Motor neuron (in vitro differentiated cells): ENCODE data around the gene CCDC50. TPM values are rescaled to one million over a fixed set of nuclear protein-coding genes. Genes with fewer than 3 reads are reported as not detected.
A peak's percentile ranks its signal among the peaks of the same experiment; 100 is the strongest.

ENCODE experiments used
- ATAC-seq, 8 experiments: fragments of 200-7000 bp; cut with Tn5 transposase; replicated peaks in 6 of 8; 2 replicates each; pipeline ENCODE4 v1.8.0; 2021; ENCODE audit warnings: mild to moderate bottlenecking in 8 of 8, moderate library complexity in 8 of 8
- H3K27ac ChIP-seq, 2 donors: fragments of 250-450 bp; sonication (Bioruptor Pico); 2 replicates each; pipeline ENCODE4 v1.9.0; 2021; ENCODE audit warnings: antibody characterized with exemption in 2 of 2, mild to moderate bottlenecking in 2 of 2, moderate library complexity in 1 of 2
- H3K4me1 ChIP-seq, 2 donors: fragments of 250-450 bp; sonication (Bioruptor Pico); replicated peaks in 1 of 2; 2 replicates each; pipeline ENCODE4 v1.6.1; 2021; ENCODE audit warnings: antibody characterized with exemption in 2 of 2, mild to moderate bottlenecking in 2 of 2, moderate library complexity in 1 of 2
- H3K4me3 ChIP-seq, 5 donors: fragments of 250-450 bp; sonication (Bioruptor Pico); 2 replicates each; pipeline ENCODE4 v1.9.0; 2021; ENCODE audit warnings: antibody characterized with exemption in 5 of 5, mild to moderate bottlenecking in 5 of 5, moderate library complexity in 4 of 5
- WGBS, 10 experiments: fragments of 450-650 bp; shearing (Covaris generic); methylation state at CpG; one replicate each; pipeline ENCODE4 v1.0.0; 2022; 5-methylcytosine and 5-hydroxymethylcytosine counted together
- in situ Hi-C, 9 experiments: fragments of 400-800 bp; cut with MboI; loops; one replicate each; pipeline ENCODE4 v1.15.0; 2021; ENCODE audit warnings: low sequenced_read_pairs in 9 of 9, low pct_unique_long_range_greater_than_20kb in 2 of 9; ENCODE audit not compliant: unreplicated experiment in 9 of 9
- total RNA-seq, 8 experiments: library from RNA; unstranded; fragments of 300-600 nt; gene quantifications; 2 replicates each; pipeline versions ENCODE4 v1.2.3 to v1.2.4, GENCODE V29; 2022

CCDC50 gene
- total RNA-seq, 8 experiments from 2014 or later: 34.4 to 117 (median 52.1) TPM

DNA sequence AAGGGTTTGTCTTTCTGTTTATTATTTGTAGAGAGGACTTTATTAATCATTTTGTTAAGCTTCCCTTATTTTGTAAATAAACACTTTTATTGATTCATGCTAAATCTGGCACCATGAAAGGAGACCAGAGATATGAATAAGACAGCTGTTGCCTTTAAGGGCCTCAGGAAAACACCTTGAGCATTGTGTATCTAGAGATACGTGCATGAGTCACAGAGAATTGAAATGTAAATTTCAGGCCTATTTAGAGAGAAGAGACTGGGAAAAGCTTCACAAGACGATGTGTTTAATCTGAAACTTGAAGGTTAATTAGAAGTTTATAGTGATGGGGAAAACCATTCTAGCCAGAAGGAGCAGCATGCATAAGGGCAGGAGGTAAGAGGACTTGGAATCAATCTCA is 29.7 kb downstream of the CCDC50 start:
- no peak overlapping the region for H3K27ac ChIP-seq
- peaks cover 4 to 20% of the 10 kb centered on the region in 2 donors for H3K4me1 ChIP-seq
- ATAC-seq: no peak
- WGBS, 10 experiments: 0 to 83% (median 41%) methylated on average over 1 to 2 of the region's 2 CpGs
- H3K4me3 ChIP-seq: no peak overlapping the region
- in situ Hi-C loops: no loop called here

GRCh38 chr3:191360620-191361019 is 31.4 kb downstream of the CCDC50 start:
- H3K4me3 ChIP-seq: no peak overlapping the region
- 80 to 100% (median 95%) methylated on average over 1 to 3 of the region's 3 CpGs; no CpG with 5 or more reads in 1 of the 10 experiments for WGBS, 10 experiments
- H3K4me1 ChIP-seq: peaks cover 4 to 14% of the 10 kb centered on the region in 2 donors
- in situ Hi-C loops: no loop called here
- ATAC-seq: no peak
- H3K27ac ChIP-seq: no peak overlapping the region

GRCh38 chr3:191361456-191361855 is 32.3 kb downstream of the CCDC50 start:
- no peak overlapping the region for H3K27ac ChIP-seq
- in situ Hi-C loops: no loop called here
- H3K4me3 ChIP-seq: no peak overlapping the region
- ATAC-seq: peak in 2 of 8 experiments; percentile 30 to 33
- 40 to 100% (median 96%) methylated on average over 1 of the region's 1 CpG; no CpG with 5 or more reads in 2 of the 10 experiments for WGBS, 10 experiments
- H3K4me1 ChIP-seq: peaks cover 4 to 6% of the 10 kb centered on the region in 2 donors

DNA sequence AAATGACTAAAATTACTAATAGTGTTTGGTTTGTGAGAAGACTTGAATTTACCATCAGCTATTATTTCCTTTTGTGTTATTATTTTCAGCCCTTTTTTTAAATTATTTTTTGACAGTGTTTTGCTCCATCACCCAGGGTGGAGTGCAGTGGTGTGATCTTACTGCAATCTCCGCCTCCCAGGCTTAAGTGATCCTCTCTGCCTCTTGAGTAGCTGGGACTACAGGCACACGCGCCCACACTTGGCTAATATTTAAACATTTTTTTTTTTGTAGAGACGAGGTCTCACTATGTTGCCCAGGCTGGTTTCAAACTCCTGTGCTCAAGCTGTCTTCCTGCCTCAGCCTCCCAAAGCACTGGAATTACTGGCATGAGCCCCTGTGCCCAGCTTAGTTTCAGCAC is 32.8 kb downstream of the CCDC50 start:
- no peak overlapping the region for H3K4me3 ChIP-seq
- WGBS, 10 experiments: 70 to 100% (median 83%) methylated on average over 1 to 4 of the region's 4 CpGs; no CpG with 5 or more reads in 1 of the 10 experiments
- in situ Hi-C loops: no loop called here
- peaks cover 2% of the 10 kb centered on the region in 2 donors for H3K4me1 ChIP-seq
- no peak overlapping the region for H3K27ac ChIP-seq
- peak in 2 of 8 experiments; percentile 24 to 34 for ATAC-seq

DNA sequence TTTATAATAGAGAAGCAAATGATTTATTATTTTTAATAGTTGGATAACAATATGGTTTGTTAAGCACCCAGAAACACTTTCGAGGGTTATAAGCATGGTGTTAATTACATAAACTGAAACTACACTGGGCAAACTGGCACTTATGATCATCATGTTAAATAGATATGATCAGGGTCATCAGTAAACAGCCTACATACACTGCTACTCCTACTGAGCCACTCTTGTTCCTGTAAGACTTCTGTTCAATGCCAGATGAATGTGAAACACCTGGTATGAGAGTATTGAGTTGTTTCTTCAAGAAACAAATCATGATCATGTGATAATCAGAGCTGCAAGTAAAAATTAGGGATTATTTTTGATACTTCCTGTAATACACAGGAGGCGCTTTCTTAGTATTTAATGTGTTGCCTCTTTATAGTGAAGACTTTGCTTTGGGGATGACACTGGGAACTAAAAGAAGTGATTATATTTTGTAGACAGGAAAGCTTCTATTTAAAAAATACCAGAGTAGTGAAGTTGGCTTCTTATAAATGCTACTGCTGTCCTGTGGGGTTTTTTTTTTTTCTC is 33.4 kb downstream of the CCDC50 start:
- H3K4me3 ChIP-seq: no peak overlapping the region
- H3K27ac ChIP-seq: no peak overlapping the region
- ATAC-seq: no peak
- WGBS, 10 experiments: 57 to 100% (median 100%) methylated on average over 1 to 2 of the region's 2 CpGs; no CpG with 5 or more reads in 2 of the 10 experiments
- in situ Hi-C loops: no loop called here
- H3K4me1 ChIP-seq: no peaks in the 10 kb centered on the region

GRCh38 chr3:191363221-191363620 is 34.0 kb downstream of the CCDC50 start:
- 74 to 100% (median 98%) methylated on average over 1 to 4 of the region's 4 CpGs; no CpG with 5 or more reads in 1 of the 10 experiments for WGBS, 10 experiments
- in situ Hi-C loops: no loop called here
- Histone ChIP-seq H3K27ac (no peak overlapping the region), H3K4me3 (no peak overlapping the region), H3K4me1 (no peaks in the 10 kb centered on the region)
- no peak for ATAC-seq

GRCh38 chr3:191366675-191367074 is 37.5 kb downstream of the CCDC50 start:
- no peak overlapping the region for H3K4me3 ChIP-seq
- no peak overlapping the region for H3K27ac ChIP-seq
- WGBS, 10 experiments: 29 to 100% (median 87%) methylated on average over 1 to 2 of the region's 2 CpGs; no CpG with 5 or more reads in 2 of the 10 experiments
- in situ Hi-C loops: no loop called here
- ATAC-seq: no peak
- no peaks in the 10 kb centered on the region for H3K4me1 ChIP-seq

DNA sequence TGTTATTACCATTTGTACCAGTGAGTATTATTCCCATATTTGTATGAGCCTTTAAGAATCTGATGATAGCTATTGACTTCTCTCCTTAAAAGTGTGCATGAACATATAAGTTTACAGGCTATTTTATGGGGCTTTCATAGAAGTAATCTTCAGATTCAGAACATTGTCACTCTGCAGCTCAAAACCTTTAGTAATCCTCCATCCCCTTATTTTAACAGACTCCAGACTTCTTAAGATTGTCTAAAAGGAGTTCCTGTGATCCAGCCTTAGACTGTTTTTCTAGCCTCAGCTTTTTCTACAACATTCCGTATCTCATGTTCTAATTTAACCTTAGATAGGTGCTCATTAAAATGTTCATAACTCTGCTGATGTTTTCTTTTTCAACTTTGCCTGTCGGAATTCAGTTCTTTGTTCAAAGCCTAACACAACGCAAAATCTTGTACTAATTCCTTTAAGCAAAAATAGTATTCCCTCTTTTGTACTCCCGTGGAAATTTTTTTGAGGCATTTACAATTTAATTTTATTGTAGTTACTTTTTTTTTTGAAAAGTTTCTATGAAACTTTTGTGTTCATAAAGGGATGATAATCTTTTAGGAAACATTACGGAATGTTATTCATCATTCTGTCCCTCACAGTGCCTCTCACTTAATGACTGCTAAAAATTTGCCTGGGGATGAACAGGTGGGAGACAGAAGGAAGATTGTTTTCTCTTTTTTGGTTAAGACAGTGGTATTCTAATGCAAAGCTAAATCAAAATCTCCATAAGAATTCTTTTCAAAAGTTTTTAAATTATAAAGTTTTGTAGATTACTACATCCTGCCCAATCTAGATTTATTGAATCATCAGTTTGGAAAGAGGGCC is 39.8 kb downstream of the CCDC50 start:
- no peak for ATAC-seq
- in situ Hi-C loops: no loop called here
- no peak overlapping the region for H3K27ac ChIP-seq

GRCh38 chr3:191369616-191370010 is 40.4 kb downstream of the CCDC50 start:
- in situ Hi-C loops: no loop called here

More for the DNA sequence above, 39.8 kb downstream of the CCDC50 start:
- H3K4me3 ChIP-seq: no peak overlapping the region
- WGBS, 10 experiments: 37 to 95% (median 77%) methylated on average over 4 to 5 of the region's 5 CpGs
- H3K4me1 ChIP-seq: no peaks in the 10 kb centered on the region

GRCh38 chr3:191372122-191372521 is 42.9 kb downstream of the CCDC50 start:
- H3K27ac ChIP-seq: no peak overlapping the region
- no peak for ATAC-seq
- H3K4me1 ChIP-seq: no peaks in the 10 kb centered on the region
- H3K4me3 ChIP-seq: no peak overlapping the region
- WGBS, 10 experiments: 88 to 100% (median 100%) methylated on average over 1 to 2 of the region's 2 CpGs; no CpG with 5 or more reads in 3 of the 10 experiments
- in situ Hi-C loops: no loop called here

More at GRCh38 chr3:191369616-191370010, 40.4 kb downstream of the CCDC50 start:
- 0 to 100% (median 79%) methylated on average over 1 to 2 of the region's 2 CpGs; no CpG with 5 or more reads in 2 of the 10 experiments for WGBS, 10 experiments
- Histone ChIP-seq H3K27ac (no peak overlapping the region), H3K4me3 (no peak overlapping the region), H3K4me1 (no peaks in the 10 kb centered on the region)
- peak in 3 of 8 experiments; percentile 33 to 81 (median 62) for ATAC-seq

DNA sequence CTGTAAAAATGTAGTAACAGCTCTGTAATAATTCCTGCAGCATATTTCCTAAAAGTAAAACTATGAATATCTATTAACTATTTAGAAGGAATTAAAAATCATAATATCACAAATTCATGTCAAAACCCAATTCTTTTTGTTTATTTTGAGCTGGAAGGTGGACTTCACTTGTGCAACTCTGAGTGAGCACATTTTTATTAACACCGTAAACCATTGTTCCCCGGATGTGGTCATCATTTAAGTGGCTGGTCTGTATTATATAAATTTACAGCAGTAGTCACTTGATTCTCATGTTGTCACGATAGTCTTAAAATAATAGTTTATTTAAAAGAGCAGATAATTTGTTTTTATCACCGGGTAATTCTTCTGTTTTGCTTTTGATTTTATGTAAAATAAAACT is 44.1 kb downstream of the CCDC50 start:
- no peak overlapping the region for H3K4me3 ChIP-seq
- ATAC-seq: no peak
- H3K27ac ChIP-seq: no peak overlapping the region
- 29 to 100% (median 77%) methylated on average over 1 to 4 of the region's 4 CpGs for WGBS, 10 experiments
- in situ Hi-C loops: no loop called here
- H3K4me1 ChIP-seq: no peaks in the 10 kb centered on the region

DNA sequence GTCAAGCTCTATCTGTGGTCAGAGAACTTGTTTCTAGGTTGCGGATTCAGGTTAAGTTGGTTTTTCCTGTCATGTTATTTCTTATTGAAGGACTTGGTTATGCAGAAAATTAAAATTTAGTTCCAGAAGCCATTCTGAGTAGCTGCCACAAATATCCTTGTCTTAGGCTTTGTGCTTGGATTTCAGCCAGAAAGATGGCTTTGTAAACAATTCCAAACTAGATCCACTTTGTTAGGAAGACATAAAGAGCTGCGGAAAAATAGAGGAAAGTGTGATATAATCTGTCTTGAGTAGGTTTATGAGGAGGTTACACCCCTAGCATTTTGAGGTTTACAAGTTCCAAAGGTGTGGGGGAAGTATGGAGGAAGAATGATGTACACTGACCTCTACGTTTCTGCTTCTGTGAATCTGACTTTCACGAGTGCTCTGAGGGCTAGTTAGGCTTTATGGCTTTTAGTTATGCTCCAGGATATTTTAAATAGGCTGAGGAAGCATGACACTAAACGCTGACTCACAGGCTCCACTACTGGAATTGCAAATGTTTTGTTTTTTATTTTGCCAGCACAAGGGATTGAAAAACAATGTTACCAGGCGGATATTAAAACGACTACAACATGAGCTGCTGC is 47.4 kb downstream of the CCDC50 start:
- WGBS, 10 experiments: 1 to 85% (median 45%) methylated on average over 2 to 7 of the region's 7 CpGs
- in situ Hi-C loops: no loop called here
- Histone ChIP-seq H3K4me1 (no peaks in the 10 kb centered on the region), H3K27ac (no peak overlapping the region), H3K4me3 (no peak overlapping the region)
- peak; percentile 50 to 99 (median 73) for ATAC-seq

DNA sequence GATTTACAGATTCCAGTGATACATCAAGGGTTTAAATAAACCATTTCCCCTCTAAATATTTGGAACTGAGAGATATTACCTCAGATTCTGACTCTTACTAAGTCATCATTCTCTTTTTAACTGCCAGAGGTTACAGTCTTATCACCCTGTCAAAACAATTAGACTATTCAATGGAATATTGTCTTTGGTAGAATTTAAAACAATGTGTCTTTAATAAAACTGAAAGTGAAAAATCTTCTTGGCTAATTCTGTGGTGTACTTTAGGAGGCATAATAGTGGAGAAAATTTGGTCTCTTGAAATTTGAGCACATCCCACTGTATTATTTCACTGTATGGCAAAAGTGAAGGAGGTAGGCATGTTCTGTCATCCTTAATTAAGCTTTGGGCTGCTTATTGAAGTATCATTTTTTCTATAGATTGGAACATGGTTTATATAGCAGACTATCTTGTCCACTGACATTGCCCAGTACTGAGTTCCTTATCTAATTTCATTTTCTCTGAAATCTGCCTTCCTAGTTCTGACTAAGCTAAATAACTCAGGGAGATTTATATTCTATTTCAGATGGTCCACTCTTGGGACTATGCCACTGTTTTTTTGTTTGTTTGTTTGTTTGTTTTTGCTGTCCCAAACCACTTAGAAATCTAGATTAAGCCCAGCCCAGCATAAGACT is 49.1 kb downstream of the CCDC50 start:
- H3K4me1 ChIP-seq: no peaks in the 10 kb centered on the region
- H3K4me3 ChIP-seq: no peak overlapping the region
- no peak overlapping the region for H3K27ac ChIP-seq
- no peak for ATAC-seq
- in situ Hi-C loops: no loop called here
